Mesenchymal stem cell (in vitro differentiated cells and primary cell): Measurements from ENCODE around the gene EPB41L2. TPM values are rescaled to one million over a fixed set of nuclear protein-coding genes. Genes with fewer than 3 reads are reported as not detected.
A peak's percentile ranks its signal among the peaks of the same experiment; 100 is the strongest.

Experiments
- DNase-seq: peaks from one replicate; pipeline ENCODE4 v3.0.0-alpha.2; 2013
- H2AFZ ChIP-seq: one replicate; pipeline ENCODE4 v1.6.1; 2013; ENCODE audit warnings: low read depth, mild to moderate bottlenecking, control low read depth, inconsistent platforms, low read length, moderate library complexity
- H2AK5ac ChIP-seq: 2 replicates; pipeline ENCODE4 v1.6.1; 2013; ENCODE audit warnings: low read length, moderate library complexity, mild to moderate bottlenecking, inconsistent platforms; ENCODE audit not compliant: severe bottlenecking
- H2BK120ac ChIP-seq: one replicate; pipeline ENCODE4 v1.6.1; 2013; ENCODE audit warnings: low read depth, mild to moderate bottlenecking, inconsistent platforms, low read length, moderate library complexity
- H2BK12ac ChIP-seq, 2 experiments: one replicate each; pipeline ENCODE4 v1.6.1; 2013; ENCODE audit warnings: inconsistent platforms in 2 of 2, low read length in 2 of 2, mild to moderate bottlenecking in 2 of 2, moderate library complexity in 2 of 2, control low read depth in 1 of 2
- H2BK15ac ChIP-seq: one replicate; pipeline ENCODE4 v1.6.1; 2013; ENCODE audit warnings: mild to moderate bottlenecking, low read depth, inconsistent platforms; ENCODE audit not compliant: poor library complexity, severe bottlenecking
- H2BK5ac ChIP-seq: 2 replicates; pipeline ENCODE4 v1.6.1; 2013; ENCODE audit warnings: low read depth, mild to moderate bottlenecking, low read length, control low read depth, inconsistent platforms; ENCODE audit not compliant: poor library complexity, severe bottlenecking
- H3K14ac ChIP-seq, 2 experiments: one replicate each; pipeline ENCODE4 v1.6.1; 2013; ENCODE audit warnings: inconsistent platforms in 2 of 2, low read length in 2 of 2, control low read depth in 1 of 2, mild to moderate bottlenecking in 1 of 2, moderate library complexity in 1 of 2
- H3K18ac ChIP-seq, 2 experiments: one replicate each; pipeline ENCODE4 v1.6.1; 2013; ENCODE audit warnings: inconsistent platforms in 2 of 2, low read length in 2 of 2, control low read depth in 1 of 2, low read depth in 1 of 2, mild to moderate bottlenecking in 1 of 2
- H3K23ac ChIP-seq, 2 experiments: one replicate each; pipeline ENCODE4 v1.6.1; 2013; ENCODE audit warnings: inconsistent platforms in 2 of 2, low read length in 2 of 2, mild to moderate bottlenecking in 2 of 2, moderate library complexity in 2 of 2, control low read depth in 1 of 2
- H3K27ac ChIP-seq: 2 replicates; pipeline ENCODE4 v1.5.1; 2013; ENCODE audit warnings: mild to moderate bottlenecking, moderate library complexity, low read length, control low read depth, inconsistent platforms; ENCODE audit not compliant: poor library complexity, severe bottlenecking
- H3K27me3 ChIP-seq, 2 experiments: 2 replicates each; pipeline versions ENCODE4 v1.6.1 to v1.7.0; 2013; ENCODE audit warnings: low read length in 2 of 2, mild to moderate bottlenecking in 2 of 2, moderate library complexity in 2 of 2, control low read depth in 1 of 2, inconsistent platforms in 1 of 2; ENCODE audit not compliant: control insufficient read depth in 1 of 2, insufficient read depth in 1 of 2
- H3K36me3 ChIP-seq, 2 experiments: 2 replicates each; pipeline versions ENCODE4 v1.6.1 to v1.7.0; 2013; ENCODE audit warnings: low read length in 2 of 2, control low read depth in 1 of 2, inconsistent platforms in 1 of 2, low read depth in 1 of 2, mild to moderate bottlenecking in 1 of 2; ENCODE audit not compliant: insufficient read depth in 2 of 2, control insufficient read depth in 1 of 2
- H3K4ac ChIP-seq, 2 experiments: one replicate each; pipeline ENCODE4 v1.6.1; 2013; ENCODE audit warnings: inconsistent platforms in 2 of 2, low read length in 2 of 2, mild to moderate bottlenecking in 2 of 2, moderate library complexity in 2 of 2, control low read depth in 1 of 2, low read depth in 1 of 2
- H3K4me1 ChIP-seq: 2 replicates; pipeline ENCODE4 v1.6.1; 2013; ENCODE audit warnings: low read depth, low read length, control low read depth; ENCODE audit not compliant: control insufficient read depth, insufficient read depth
- H3K4me2 ChIP-seq: 2 replicates; pipeline ENCODE4 v1.6.1; 2013; ENCODE audit warnings: low read length, mild to moderate bottlenecking, inconsistent platforms; ENCODE audit not compliant: poor library complexity, severe bottlenecking
- H3K4me3 ChIP-seq, 2 experiments: 2 replicates each; pipeline versions ENCODE4 v1.5.1 to v1.7.0; 2013; ENCODE audit warnings: low read length in 2 of 2, mild to moderate bottlenecking in 2 of 2, control low read depth in 1 of 2, low read depth in 1 of 2; ENCODE audit not compliant: insufficient read depth in 1 of 2
- H3K79me1 ChIP-seq: replicated peaks from 2 replicates; pipeline ENCODE4 v1.6.1; 2013; ENCODE audit warnings: mild to moderate bottlenecking, control low read depth, low read length, inconsistent platforms; ENCODE audit not compliant: poor library complexity, severe bottlenecking
- H3K9ac ChIP-seq: 2 replicates; pipeline ENCODE4 v1.7.0; 2013; ENCODE audit warnings: mild to moderate bottlenecking, low read length, moderate library complexity
- H3K9me3 ChIP-seq: 2 replicates; pipeline ENCODE4 v1.7.0; 2013; ENCODE audit warnings: mild to moderate bottlenecking, low read length; ENCODE audit not compliant: control insufficient read depth
- H4K8ac ChIP-seq: one replicate; pipeline ENCODE4 v1.6.1; 2013; ENCODE audit warnings: inconsistent platforms, mild to moderate bottlenecking, low read length, moderate library complexity
- H4K91ac ChIP-seq: one replicate; pipeline ENCODE4 v1.6.1; 2013; ENCODE audit warnings: mild to moderate bottlenecking, low read length, inconsistent platforms
- WGBS: methylation state at CpG from one replicate; pipeline ENCODE4 v1.1.7; 2013; ENCODE audit warnings: mixed read lengths; 5-methylcytosine and 5-hydroxymethylcytosine counted together
- polyA plus RNA-seq, 2 experiments: library from polyadenylated mRNA; stranded (reverse); fragments of 200-250 nt; gene quantifications; one replicate each; pipeline ENCODE4 v1.2.3, GENCODE V29; 2013

Gene EPB41L2
- 50.3 TPM for polyA plus RNA-seq (2013, experiment 1 of 2)
- polyA plus RNA-seq (2013, experiment 2 of 2), result 49.4 TPM

DNA sequence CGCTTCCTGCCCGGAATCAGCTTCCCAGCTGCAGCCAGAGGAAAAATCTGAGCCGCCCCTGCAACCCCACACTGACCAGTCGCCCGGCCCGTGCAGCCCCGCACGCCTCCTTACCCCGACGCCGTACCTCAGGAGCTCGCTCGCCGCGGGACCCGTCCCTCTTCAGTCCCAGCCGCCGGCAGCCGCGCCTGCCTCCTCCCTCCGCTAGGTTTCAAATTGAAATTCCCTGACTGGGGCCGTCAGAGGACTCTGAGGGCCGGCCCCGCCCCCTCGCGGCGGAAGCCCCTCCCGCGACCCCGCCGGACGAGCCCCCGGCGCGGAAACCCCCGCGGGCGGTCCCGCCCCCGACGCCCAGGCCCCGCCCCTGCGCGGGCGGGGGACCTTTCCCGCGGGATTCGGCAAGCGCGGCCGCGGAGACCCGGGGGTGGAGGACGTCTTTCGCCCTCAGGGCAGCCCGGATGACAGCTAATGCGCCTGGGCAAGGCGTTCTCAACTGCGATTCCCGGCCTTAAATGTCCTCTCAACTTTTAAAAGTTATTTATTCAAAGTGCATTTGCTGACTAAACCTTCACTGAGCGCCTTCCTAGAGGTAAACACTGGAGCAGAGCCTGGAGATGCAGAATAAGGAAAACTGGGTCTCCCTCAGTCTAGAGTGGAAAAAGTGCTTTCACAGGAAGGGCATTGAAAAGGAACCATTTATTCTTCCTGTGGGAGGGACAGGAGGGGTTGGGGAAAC, at the start of gene EPB41L2:
EPB41L2 (minus strand) TSS at position 218 of the 736 bp plus-strand sequence. CDS start 106,760 bp downstream, outside the sequence.
- H3K23ac ChIP-seq, result peak within 1 kb of the TSS in 1 of 2 experiments; percentile 83

DNA sequence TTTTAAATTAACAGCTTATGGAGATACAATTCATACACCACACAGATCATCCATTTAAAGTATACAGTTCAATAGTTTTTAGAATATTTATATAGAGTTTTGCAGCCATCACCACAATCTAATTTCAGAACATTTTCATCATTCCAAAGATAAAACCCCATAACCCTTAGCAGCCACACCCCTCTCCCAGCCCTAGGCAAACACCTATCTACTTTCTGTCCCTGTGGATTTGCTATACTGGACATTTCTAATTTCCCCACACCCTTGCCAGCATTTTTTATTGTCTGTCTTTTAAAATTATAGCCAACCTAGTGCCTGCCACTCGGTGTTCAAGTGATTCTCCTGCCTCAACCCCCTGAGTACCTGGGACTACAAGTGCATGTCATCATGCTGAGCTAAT, 49.2 kb upstream of the EPB41L2 start:
- Histone ChIP-seq H3K27ac (no peak overlapping the region), H2AFZ (no peak overlapping the region), H3K27me3 (no peaks in the 10 kb centered on the region), H2BK15ac (no peak overlapping the region), H2BK120ac (no peak overlapping the region), H3K4me2 (no peak overlapping the region), H2AK5ac (no peak overlapping the region), H3K4me3 (no peak overlapping the region), H3K23ac (no peak overlapping the region), H3K36me3 (no peaks in the 10 kb centered on the region), H3K4ac (no peak overlapping the region), H4K91ac (no peak overlapping the region), H3K79me1 (no peaks in the 10 kb centered on the region), H3K18ac (no peak overlapping the region), H2BK5ac (no peak overlapping the region), H2BK12ac (no peak overlapping the region), H3K4me1 (no peaks in the 10 kb centered on the region), H3K14ac (no peak overlapping the region), H3K9me3 (no peaks in the 10 kb centered on the region), H3K9ac (no peak overlapping the region), H4K8ac (no peak overlapping the region)
- DNase-seq, result no peak
- WGBS, result 91% methylated on average over 1 of the region's 1 CpG

More for the DNA sequence above, at the start of gene EPB41L2:
- Histone ChIP-seq H3K4me2 (peak within 1 kb of the TSS; percentile 82), H2BK15ac (peak within 1 kb of the TSS; percentile 12), H2AFZ (peak within 1 kb of the TSS; percentile 20), H3K27ac (peak within 1 kb of the TSS; percentile 92), H3K4me1 (peaks cover 2% of the 10 kb centered on the region), H3K18ac (peak within 1 kb of the TSS; percentile 92 to 97), H3K27me3 (no peaks in the 10 kb centered on the region), H3K79me1 (no peaks in the 10 kb centered on the region), H3K36me3 (no peaks in the 10 kb centered on the region), H2BK12ac (peak within 1 kb of the TSS; percentile 1 to 37), H3K4ac (peak within 1 kb of the TSS in 1 of 2 experiments; percentile 69), H4K91ac (peak within 1 kb of the TSS; percentile 70), H2BK5ac (peak within 1 kb of the TSS; percentile 15), H2BK120ac (peak within 1 kb of the TSS; percentile 77), H3K4me3 (peak within 1 kb of the TSS; percentile 88 to 90), H2AK5ac (no peak within 1 kb of the TSS), H3K9me3 (no peaks in the 10 kb centered on the region), H3K14ac (peak within 1 kb of the TSS in 1 of 2 experiments; percentile 93), H3K9ac (peak within 1 kb of the TSS; percentile 87), H4K8ac (peak within 1 kb of the TSS; percentile 69)
- under 1% methylated on average over 61 of the region's 61 CpGs for WGBS
- DNase-seq, result peak; percentile 91

DNA sequence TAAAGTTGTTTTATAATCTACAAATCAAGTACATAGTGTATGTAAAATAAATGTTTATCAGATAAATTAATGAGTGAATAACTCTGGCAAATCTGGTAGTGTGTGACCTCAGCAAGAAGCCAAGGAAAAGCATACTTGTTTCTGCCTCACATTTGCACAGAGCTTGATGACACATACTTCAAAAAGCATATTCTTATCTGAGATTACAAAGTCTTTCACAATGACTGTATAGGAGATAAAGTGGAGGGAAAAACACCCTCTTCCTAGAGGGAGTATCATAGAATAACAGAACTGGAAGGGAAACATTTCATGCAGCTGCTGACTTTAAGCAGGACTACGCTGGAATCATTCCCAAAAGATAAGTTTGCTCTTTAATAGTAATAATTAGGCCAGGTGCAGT, 44.1 kb upstream of the EPB41L2 start:
- Histone ChIP-seq H3K9ac (no peak overlapping the region), H4K91ac (no peak overlapping the region), H2BK5ac (no peak overlapping the region), H3K14ac (no peak overlapping the region), H4K8ac (no peak overlapping the region), H3K18ac (no peak overlapping the region), H3K36me3 (no peaks in the 10 kb centered on the region), H2AFZ (no peak overlapping the region), H3K4me3 (no peak overlapping the region), H2BK15ac (no peak overlapping the region), H3K4ac (no peak overlapping the region), H2BK12ac (no peak overlapping the region), H2AK5ac (no peak overlapping the region), H3K27ac (no peak overlapping the region), H2BK120ac (no peak overlapping the region), H3K9me3 (no peaks in the 10 kb centered on the region), H3K79me1 (no peaks in the 10 kb centered on the region), H3K4me2 (no peak overlapping the region), H3K4me1 (no peaks in the 10 kb centered on the region), H3K23ac (no peak overlapping the region), H3K27me3 (no peaks in the 10 kb centered on the region)
- DNase-seq, result peak; percentile 63
- no CpG with 5 or more reads among the region's 1 CpG for WGBS

DNA sequence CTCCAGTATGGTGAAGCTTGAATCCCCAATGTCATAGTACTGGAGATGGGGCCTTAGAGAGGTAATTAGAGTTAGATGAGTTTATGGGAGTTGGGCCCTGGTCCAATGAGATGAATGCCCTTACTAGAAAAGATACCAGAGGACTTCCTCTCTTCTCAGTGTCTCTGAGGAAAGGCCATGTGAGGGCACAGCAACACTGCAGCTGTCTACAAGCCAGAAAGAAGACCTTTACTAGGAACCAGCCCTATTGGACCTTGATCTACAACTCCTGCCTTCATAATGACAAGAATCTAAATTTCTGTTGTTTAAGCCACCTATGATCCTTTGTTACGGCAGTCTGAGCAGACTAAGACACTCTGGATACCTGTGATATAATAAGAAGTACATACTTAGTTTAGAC, 40.9 kb upstream of the EPB41L2 start:
- no peak overlapping the region for H2BK15ac ChIP-seq
- no peaks in the 10 kb centered on the region for H3K9me3 ChIP-seq
- H3K18ac ChIP-seq, result no peak overlapping the region
- H2BK120ac ChIP-seq, result no peak overlapping the region
- no peak overlapping the region for H3K9ac ChIP-seq
- no peak overlapping the region for H3K14ac ChIP-seq
- no peak overlapping the region for H2BK5ac ChIP-seq
- no CpG with 5 or more reads among the region's 1 CpG for WGBS
- H3K4ac ChIP-seq, result no peak overlapping the region
- H3K79me1 ChIP-seq, result no peaks in the 10 kb centered on the region
- no peak overlapping the region for H2AK5ac ChIP-seq
- H3K4me1 ChIP-seq, result no peaks in the 10 kb centered on the region
- no peak overlapping the region for H2BK12ac ChIP-seq
- H4K8ac ChIP-seq, result no peak overlapping the region
- H4K91ac ChIP-seq, result no peak overlapping the region
- H3K27ac ChIP-seq, result peak overlapping the region; percentile 51
- DNase-seq, result no peak
- H3K36me3 ChIP-seq, result no peaks in the 10 kb centered on the region
- H3K4me2 ChIP-seq, result no peak overlapping the region
- no peak overlapping the region for H3K23ac ChIP-seq
- no peak overlapping the region for H2AFZ ChIP-seq
- H3K27me3 ChIP-seq, result no peaks in the 10 kb centered on the region
- no peak overlapping the region for H3K4me3 ChIP-seq
